MM.1S (cell line): ENCODE measurements around the gene KCNA2.

ENCODE experiments used
- DNase-seq: peaks from one replicate; pipeline ENCODE4 v3.0.0-alpha.2; 2015
- H2AFZ ChIP-seq: fragments of 300-600 bp; sonication (generic); 2 replicates; pipeline ENCODE4 v1.6.0; 2016; ENCODE audit warnings: antibody characterized with exemption, low read length
- H3F3A ChIP-seq: fragments of 300-600 bp; sonication (generic); 2 replicates; pipeline ENCODE4 v1.6.1; 2016; ENCODE audit warnings: mild to moderate bottlenecking, antibody characterized with exemption, low read length, moderate library complexity, mixed read lengths; ENCODE audit not compliant: insufficient read depth
- H3K27ac ChIP-seq: fragments of 300-600 bp; sonication (generic); 2 replicates; pipeline ENCODE4 v1.5.1; 2016; ENCODE audit warnings: mild to moderate bottlenecking, low read length
- H3K27me3 ChIP-seq: fragments of 300-600 bp; sonication (generic); replicated peaks from 2 replicates; pipeline ENCODE4 v1.6.0; 2016; ENCODE audit warnings: low read length; ENCODE audit not compliant: insufficient read depth
- H3K36me3 ChIP-seq: fragments of 300-600 bp; sonication (generic); replicated peaks from 2 replicates; pipeline ENCODE4 v1.6.1; 2016; ENCODE audit warnings: mild to moderate bottlenecking, low read length, mixed read lengths; ENCODE audit not compliant: insufficient read depth
- H3K4me1 ChIP-seq: fragments of 300-600 bp; sonication (generic); 2 replicates; pipeline ENCODE4 v1.6.1; 2016; ENCODE audit warnings: low read length, mixed read lengths
- H3K4me2 ChIP-seq: fragments of 300-600 bp; sonication (generic); 2 replicates; pipeline ENCODE4 v1.6.0; 2016; ENCODE audit warnings: low read depth, low read length
- H3K4me3 ChIP-seq: fragments of 300-600 bp; sonication (generic); 2 replicates; pipeline ENCODE4 v1.5.1; 2016; ENCODE audit warnings: low read length, mixed read lengths
- H3K79me2 ChIP-seq: fragments of 300-600 bp; sonication (generic); 2 replicates; pipeline ENCODE4 v1.6.1; 2016; ENCODE audit warnings: mixed run types, low read length, mixed read lengths
- H3K9ac ChIP-seq: fragments of 300-600 bp; sonication (generic); 2 replicates; pipeline ENCODE4 v1.6.1; 2016; ENCODE audit warnings: low read length, mixed read lengths
- H3K9me2 ChIP-seq: fragments of 300-600 bp; sonication (generic); replicated peaks from 2 replicates; pipeline ENCODE4 v1.6.1; 2016; ENCODE audit warnings: mild to moderate bottlenecking, low read length, mixed read lengths; ENCODE audit not compliant: insufficient read depth
- H3K9me3 ChIP-seq: fragments of 300-600 bp; sonication (generic); replicated peaks from 2 replicates; pipeline ENCODE4 v1.6.1; 2016; ENCODE audit warnings: mild to moderate bottlenecking, low read length, mixed read lengths; ENCODE audit not compliant: insufficient read depth
- H4K20me1 ChIP-seq: fragments of 300-600 bp; sonication (generic); 2 replicates; pipeline ENCODE4 v1.6.1; 2016; ENCODE audit warnings: mild to moderate bottlenecking, low read length, moderate library complexity, mixed read lengths; ENCODE audit not compliant: insufficient read depth
- CTCF ChIP-seq: fragments of 300-600 bp; sonication (generic); IDR thresholded peaks from 2 replicates; pipeline ENCODE4 v1.5.1; 2016; ENCODE audit warnings: antibody characterized with exemption, low read length, mixed read lengths
- EZH2 ChIP-seq: fragments of 300-600 bp; sonication (generic); optimal IDR thresholded peaks from 2 replicates; pipeline ENCODE3; 2017; ENCODE audit warnings: low read depth, mild to moderate bottlenecking, antibody characterized with exemption, low read length, mixed read lengths
- EZH2phosphoT487 ChIP-seq: fragments of 300-600 bp; sonication (generic); IDR thresholded peaks from 2 replicates; pipeline ENCODE4 v1.6.1; 2018; ENCODE audit warnings: antibody characterized with exemption, low read length

KCNA2 gene

GRCh38 chr1:110555807-110556470 lies 50.2 kb downstream of the KCNA2 start:
- Histone ChIP-seq H3K9me2 (no peaks in the 10 kb centered on the region), H3K9ac (no peak overlapping the region), H3K27ac (no peak overlapping the region), H2AFZ (peak overlapping the region; percentile 35; the same call in 1 of the 2 replicates), H3F3A (no peaks in the 10 kb centered on the region), H3K4me2 (peak overlapping the region; percentile 54; the same call in 1 of the 2 replicates), H3K79me2 (no peaks in the 10 kb centered on the region), H3K9me3 (no peaks in the 10 kb centered on the region), H4K20me1 (no peaks in the 10 kb centered on the region), H3K4me1 (no peaks in the 10 kb centered on the region), H3K4me3 (peak overlapping the region; percentile 43; the same call in 1 of the 2 replicates), H3K27me3 (no peaks in the 10 kb centered on the region), H3K36me3 (no peaks in the 10 kb centered on the region)
- TF ChIP-seq EZH2 (no peak), CTCF (no peak), EZH2phosphoT487 (no peak)
- no peak for DNase-seq

- H3K4me2 ChIP-seq = peak overlapping the region; percentile 54; the same call in 1 of the 2 replicates
- no peaks in the 10 kb centered on the region for H3K9me2 ChIP-seq
- H3K79me2 ChIP-seq = no peaks in the 10 kb centered on the region
- DNase-seq = peak; percentile 18
- no peaks in the 10 kb centered on the region for H3K4me1 ChIP-seq
- no peaks in the 10 kb centered on the region for H3K36me3 ChIP-seq
- H2AFZ ChIP-seq = peak overlapping the region; percentile 35; the same call in 1 of the 2 replicates
- H3K27ac ChIP-seq = no peak overlapping the region
- H3K27me3 ChIP-seq = no peaks in the 10 kb centered on the region
- no peaks in the 10 kb centered on the region for H4K20me1 ChIP-seq
- H3K9ac ChIP-seq = no peak overlapping the region
- H3K9me3 ChIP-seq = no peaks in the 10 kb centered on the region
- H3F3A ChIP-seq = no peaks in the 10 kb centered on the region
- peak overlapping the region; percentile 43; the same call in 1 of the 2 replicates for H3K4me3 ChIP-seq
- TF ChIP-seq CTCF (peak; percentile 45), EZH2 (no peak)
Measured at GRCh38 chr1:110554871-110555801, 51.0 kb downstream of the KCNA2 start.

- Histone ChIP-seq H3K4me3 (no peak overlapping the region), H3K4me2 (no peak overlapping the region), H3K4me1 (no peaks in the 10 kb centered on the region), H3K9me2 (no peaks in the 10 kb centered on the region), H3K27ac (no peak overlapping the region), H3K9ac (no peak overlapping the region), H2AFZ (no peak overlapping the region), H3K79me2 (no peaks in the 10 kb centered on the region), H3F3A (no peaks in the 10 kb centered on the region), H3K9me3 (no peaks in the 10 kb centered on the region), H3K36me3 (no peaks in the 10 kb centered on the region), H4K20me1 (no peaks in the 10 kb centered on the region), H3K27me3 (no peaks in the 10 kb centered on the region)
- TF ChIP-seq CTCF (no peak), EZH2phosphoT487 (no peak), EZH2 (no peak)
- no peak for DNase-seq
Measured at GRCh38 chr1:110551278-110551809, 54.8 kb downstream of the KCNA2 start.
